ENCODE results near the gene NADK2. TPM values are rescaled to one million over a fixed set of nuclear protein-coding genes. Genes with fewer than 3 reads are reported as not detected.

Gene NADK2
- total and polyA plus RNA-seq, 2 experiments from 2014 or later = 13.2 to 41.2 TPM

DNA sequence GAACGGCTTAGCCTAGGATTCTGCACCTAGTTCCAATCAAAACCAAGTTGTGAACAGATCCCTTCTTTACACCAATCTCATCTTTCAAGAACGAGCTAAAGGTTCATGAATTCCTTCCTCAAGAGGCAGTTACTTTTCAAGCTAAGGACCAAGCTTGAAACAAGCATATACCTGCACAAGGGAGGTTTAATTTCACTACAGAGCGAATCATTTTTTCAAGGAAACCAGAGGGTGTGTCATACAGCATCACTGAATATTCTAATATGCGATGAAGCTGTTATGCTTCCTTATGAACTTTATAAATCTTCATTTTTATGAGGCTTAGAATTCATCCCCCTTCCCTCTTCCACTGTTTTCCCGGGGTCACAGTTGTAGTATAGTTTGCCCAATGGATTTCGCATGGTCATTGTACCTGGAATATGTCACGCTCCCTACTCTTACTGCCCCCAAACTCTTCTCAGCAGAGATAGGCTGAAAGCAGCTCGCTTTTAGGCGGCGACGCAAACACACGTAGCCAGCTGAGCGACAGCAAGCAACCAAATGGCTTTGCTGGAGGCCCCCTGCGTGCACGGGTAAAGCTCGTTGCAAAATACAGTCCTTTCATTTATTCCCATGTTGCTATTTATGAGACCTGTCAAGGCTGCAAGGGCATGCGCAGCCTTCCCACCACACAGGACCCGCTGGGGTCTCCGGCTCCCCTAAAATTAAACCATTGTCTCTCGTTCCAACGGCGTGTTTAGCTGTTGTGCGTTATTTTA, 90.9 kb downstream of the NADK2 start:
- 2% methylated on average over 23 of the region's 23 CpGs for WGBS, 2 experiments (ENCODE audit: low coverage in 1 of 2, low lambda C conversion rate in 2 of 2, missing lambda C conversion rate in 2 of 2)
- H3K27me3 ChIP-seq (replicated peaks; ENCODE audit: insufficient read depth) = no peaks in the 10 kb centered on the region
- peaks cover 87% of the 10 kb centered on the region for H3K79me2 ChIP-seq (ENCODE audit: insufficient read depth)
- peaks cover 17% of the 10 kb centered on the region for H3F3A ChIP-seq (ENCODE audit: insufficient read depth)
- H3K9me3 ChIP-seq (ENCODE audit: low read depth) = no peaks in the 10 kb centered on the region
- DNase-seq = peak; percentile 83
- H3K4me1 ChIP-seq (ENCODE audit: insufficient read depth) = peaks cover 29% of the 10 kb centered on the region
- in situ Hi-C loops (cut with MboI) = no loop called here
- peak overlapping the region; percentile 98 for H3K4me3 ChIP-seq
- peak overlapping the region; percentile 28 for H3K27ac ChIP-seq
- no peaks in the 10 kb centered on the region for H3K9me2 ChIP-seq (ENCODE audit: insufficient read depth)
- H3K36me3 ChIP-seq (ENCODE audit: low read depth) = peaks cover 8% of the 10 kb centered on the region; the same call in 1 of the 2 replicates
- H3K4me2 ChIP-seq (ENCODE audit: unreplicated experiment) = peak overlapping the region; percentile 97
- no peaks in the 10 kb centered on the region for H4K20me1 ChIP-seq (ENCODE audit: insufficient read depth)
- H3K9ac ChIP-seq = peak overlapping the region; percentile 83
- TF ChIP-seq EZH2 (IDR thresholded peaks at IDR 0.05; ENCODE audit: insufficient read depth, poor library complexity, severe bottlenecking) = no peak
- TF ChIP-seq EZH2phosphoT487 (IDR thresholded peaks at IDR 0.05; ENCODE audit: insufficient read depth, low read depth) = no peak
- peak overlapping the region; percentile 97 for H2AFZ ChIP-seq

DNA sequence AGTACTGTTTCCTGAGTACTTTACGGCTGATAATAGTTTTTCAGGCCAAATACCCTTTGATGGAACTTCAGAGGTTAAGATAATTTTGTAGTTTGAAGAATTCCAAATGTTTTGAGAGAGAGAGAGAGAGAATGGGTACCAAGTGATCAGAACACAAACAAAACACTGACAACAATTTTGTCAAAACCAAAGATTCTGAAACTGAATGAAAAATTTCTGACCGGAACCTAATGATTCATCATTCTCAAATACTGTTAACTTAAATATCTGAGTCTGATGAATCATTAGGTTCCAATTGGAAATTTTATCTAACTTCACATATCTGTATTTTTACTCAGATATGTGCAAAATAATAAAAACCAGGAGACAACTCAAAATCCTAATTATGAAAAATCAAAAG, 94.0 kb downstream of the NADK2 start:
- Histone ChIP-seq H3K4me3 (0 out of 2 replicates have a peak overlapping the region, but pooled peaks have one; percentile 23), H3K9me2 (ENCODE audit: insufficient read depth) (no peaks in the 10 kb centered on the region), H3K79me2 (ENCODE audit: insufficient read depth) (peaks cover 82% of the 10 kb centered on the region), H3K4me1 (ENCODE audit: insufficient read depth) (peaks cover 13% of the 10 kb centered on the region), H3K9ac (no peak overlapping the region), H4K20me1 (ENCODE audit: insufficient read depth) (no peaks in the 10 kb centered on the region), H3K4me2 (ENCODE audit: unreplicated experiment) (peak overlapping the region; percentile 2), H3K27me3 (replicated peaks; ENCODE audit: insufficient read depth) (no peaks in the 10 kb centered on the region), H2AFZ (no peak overlapping the region), H3K9me3 (ENCODE audit: low read depth) (no peaks in the 10 kb centered on the region), H3K36me3 (ENCODE audit: low read depth) (no peaks in the 10 kb centered on the region), H3K27ac (peak overlapping the region; percentile 17; the same call in 1 of the 2 replicates), H3F3A (ENCODE audit: insufficient read depth) (peaks cover 6% of the 10 kb centered on the region)
- 39 to 52% methylated on average over 2 of the region's 2 CpGs for WGBS, 2 experiments (ENCODE audit: low coverage in 1 of 2, low lambda C conversion rate in 2 of 2, missing lambda C conversion rate in 2 of 2)
- peak; percentile 53 for DNase-seq
- in situ Hi-C loops (cut with MboI) = no loop called here
- TF ChIP-seq EZH2phosphoT487 (IDR thresholded peaks at IDR 0.05; ENCODE audit: insufficient read depth, low read depth) = no peak
- TF ChIP-seq EZH2 (IDR thresholded peaks at IDR 0.05; ENCODE audit: insufficient read depth, poor library complexity, severe bottlenecking) = no peak

DNA sequence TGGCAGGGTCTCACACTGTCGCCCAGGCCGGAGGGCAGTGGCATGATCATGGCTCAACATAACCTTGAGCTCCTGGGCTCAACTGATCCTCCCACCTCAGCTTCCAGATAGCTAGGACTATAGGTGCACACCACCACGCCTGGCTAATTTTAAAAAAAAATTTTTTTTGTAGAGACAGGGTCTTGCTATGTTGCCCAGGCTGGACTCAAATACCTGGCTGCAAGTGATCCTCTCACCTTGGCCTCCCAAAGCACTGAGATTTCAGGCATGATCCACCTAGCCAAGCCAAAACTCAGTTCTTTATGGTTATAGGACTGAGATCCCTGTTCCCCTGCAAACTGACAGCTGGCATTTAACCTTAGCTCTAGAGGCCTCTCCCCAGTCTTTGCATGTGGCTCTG, 95.3 kb downstream of the NADK2 start:
- Histone ChIP-seq H3K9ac (no peak overlapping the region), H3K9me3 (ENCODE audit: low read depth) (no peaks in the 10 kb centered on the region), H3K27me3 (replicated peaks; ENCODE audit: insufficient read depth) (no peaks in the 10 kb centered on the region), H3K9me2 (ENCODE audit: insufficient read depth) (no peaks in the 10 kb centered on the region), H3K79me2 (ENCODE audit: insufficient read depth) (peaks cover 72% of the 10 kb centered on the region), H3F3A (ENCODE audit: insufficient read depth) (no peaks in the 10 kb centered on the region; the same call in 1 of the 2 replicates), H3K27ac (no peak overlapping the region), H3K4me1 (ENCODE audit: insufficient read depth) (peaks cover 13% of the 10 kb centered on the region), H4K20me1 (ENCODE audit: insufficient read depth) (no peaks in the 10 kb centered on the region), H2AFZ (no peak overlapping the region), H3K36me3 (ENCODE audit: low read depth) (0 out of 2 replicates have a peak, but pooled peaks cover 10% of the 10 kb centered on the region), H3K4me3 (no peak overlapping the region), H3K4me2 (ENCODE audit: unreplicated experiment) (no peak overlapping the region)
- in situ Hi-C loops (cut with MboI) = no loop called here
- DNase-seq = no peak
- 73 to 77% methylated on average over 3 of the region's 3 CpGs for WGBS, 2 experiments (ENCODE audit: low coverage in 1 of 2, low lambda C conversion rate in 2 of 2, missing lambda C conversion rate in 2 of 2)
- TF ChIP-seq EZH2 (IDR thresholded peaks at IDR 0.05; ENCODE audit: insufficient read depth, poor library complexity, severe bottlenecking) (no peak), EZH2phosphoT487 (IDR thresholded peaks at IDR 0.05; ENCODE audit: insufficient read depth, low read depth) (no peak)

- DNase-seq = no peak
- Histone ChIP-seq H3K36me3 (ENCODE audit: low read depth) (peaks cover 17% of the 10 kb centered on the region; the same call in 1 of the 2 replicates), H2AFZ (no peak overlapping the region), H3K9me3 (ENCODE audit: low read depth) (no peaks in the 10 kb centered on the region), H3K27me3 (replicated peaks; ENCODE audit: insufficient read depth) (no peaks in the 10 kb centered on the region), H3K79me2 (ENCODE audit: insufficient read depth) (peaks cover 61% of the 10 kb centered on the region), H3K4me1 (ENCODE audit: insufficient read depth) (peaks cover 13% of the 10 kb centered on the region), H4K20me1 (ENCODE audit: insufficient read depth) (no peaks in the 10 kb centered on the region), H3K9ac (no peak overlapping the region), H3K9me2 (ENCODE audit: insufficient read depth) (no peaks in the 10 kb centered on the region), H3F3A (ENCODE audit: insufficient read depth) (no peaks in the 10 kb centered on the region; the same call in 1 of the 2 replicates), H3K4me2 (ENCODE audit: unreplicated experiment) (no peak overlapping the region), H3K27ac (no peak overlapping the region), H3K4me3 (no peak overlapping the region)
- in situ Hi-C loops (cut with MboI) = no loop called here
- TF ChIP-seq EZH2 (IDR thresholded peaks at IDR 0.05; ENCODE audit: insufficient read depth, poor library complexity, severe bottlenecking) = no peak
- 89 to 90% methylated on average over 4 of the region's 4 CpGs for WGBS, 2 experiments (ENCODE audit: low coverage in 1 of 2, low lambda C conversion rate in 2 of 2, missing lambda C conversion rate in 2 of 2)
These were observed 96.4 kb downstream of the NADK2 start for GRCh38 chr5:36145311-36145710.

MicroRNAs within 50 kb of the gene (microRNA counts, 767-probe panel; counts per million panel counts)
- microRNA hsa-miR-580 = 447 counts per million, percentile 86 among the panel's probes with 10 or more counts

Small RNA genes within 50 kb of the gene (microRNA-seq; reads per million reads assigned to microRNA genes)
- not detected for gene MIR580 (ENCODE audit: borderline number of aligned reads)

Small RNA genes within 50 kb of the gene (small RNA-seq; reads per million reads assigned to genes)
- gene MIR580 (ENCODE audit: low read depth, low replicate concordance) (not detected), gene RNU6-1305P (ENCODE audit: low read depth, low replicate concordance) (not detected)

Other genes with a start within 250 kb of the NADK2 start
- not detected in 2 replicates for gene UGT3A2, start 175.0 kb downstream of the NADK2 start, total RNA-seq (2014; rRNA removed; shearing (Covaris generic))
- not detected in 2 replicates for gene UGT3A2, start 175.0 kb downstream of the NADK2 start, polyA plus RNA-seq (2016; fragmentation: Nextera tagmentation; extraction: Ambion mirVana)
- 14.5 and 28.2 TPM in 2 replicates for gene LMBRD2, start 90.0 kb downstream of the NADK2 start, total RNA-seq (2014; rRNA removed; shearing (Covaris generic))
- gene LMBRD2, start 90.0 kb downstream of the NADK2 start, polyA plus RNA-seq (2016; fragmentation: Nextera tagmentation; extraction: Ambion mirVana) = 6.9 and 7.0 TPM in 2 replicates
- 38.8 and 41.6 TPM in 2 replicates for gene SKP2, start 89.8 kb downstream of the NADK2 start, total RNA-seq (2014; rRNA removed; shearing (Covaris generic))
- 31.1 and 31.5 TPM in 2 replicates for gene SKP2, start 89.8 kb downstream of the NADK2 start, polyA plus RNA-seq (2016; fragmentation: Nextera tagmentation; extraction: Ambion mirVana)
- not detected in 2 replicates for gene RANBP3L, start 60.0 kb upstream of the NADK2 start, total RNA-seq (2014; rRNA removed; shearing (Covaris generic))
- gene RANBP3L, start 60.0 kb upstream of the NADK2 start, polyA plus RNA-seq (2016; fragmentation: Nextera tagmentation; extraction: Ambion mirVana) = not detected in 2 replicates

Data from GM23248 (cell line).